HCT116 (cell line): ENCODE results near the gene FIBP. TPM values are rescaled to one million over a fixed set of nuclear protein-coding genes. Genes with fewer than 3 reads are reported as not detected.

Experiments
- ATAC-seq: fragments of 200-7000 bp; cut with Tn5 transposase; 2 replicates; pipeline ENCODE4 v1.9.1; 2020; ENCODE audit warnings: mild to moderate bottlenecking, moderate library complexity
- BruUV-seq: library from RNA; stranded (reverse); fragments of 400-500 nt; replicated peaks from 2 replicates; lab custom pipeline; 2021; lab: Mats Ljungman, UMichigan
- CTCF ChIA-PET: fragments of 300-600 bp; sonication (Branson Sonifier 250); formaldehyde crosslinking; loops from one replicate; lab custom pipeline; 2021; ENCODE audit warnings: antibody characterized with exemption; lab: Charles Lee
- POLR2A ChIA-PET: fragments of 300-600, 350-600 bp; sonication (Branson Sonifier 250); formaldehyde crosslinking; loops from one replicate; lab custom pipeline; 2021; ENCODE audit warnings: antibody characterized with exemption; lab: Charles Lee
- RAD21 ChIA-PET, 2 experiments: fragments of 300-600 bp; sonication (Branson Sonifier 250); formaldehyde crosslinking; loops; one replicate each; lab custom pipeline; 2023; ENCODE audit warnings: low total read pairs in 2 of 2; ENCODE audit not compliant: uncharacterized antibody in 2 of 2, unreplicated experiment in 2 of 2, low non-redundant PET in 1 of 2; lab: Charles Lee
- DNase-seq: peaks from one replicate; pipeline ENCODE4 v3.0.0-alpha.2; 2010; ENCODE audit warnings: low read depth, low spot score
- H2AFZ ChIP-seq: fragments of 200-600 bp; shearing (Covaris generic), sonication (generic); 2 replicates; pipeline ENCODE4 v1.6.1; 2017; ENCODE audit warnings: low read depth, mixed run types, mixed read lengths, antibody characterized with exemption, low read length; ENCODE audit not compliant: poor library complexity, severe bottlenecking
- H3K27ac ChIP-seq: 2 replicates; pipeline ENCODE4 v1.5.1; 2012; ENCODE audit warnings: low read depth, low read length
- H3K27me3 ChIP-seq: fragments of 200-600 bp; sonication (generic); 2 replicates; pipeline ENCODE4 v1.6.1; 2016; ENCODE audit warnings: mixed run types, low read length, mixed read lengths; ENCODE audit not compliant: insufficient read depth
- H3K36me3 ChIP-seq, 2 experiments: fragments of 200-500 bp in 1 of 2; fragments of 200-600 bp in 1 of 2; sonication (Bioruptor generic) in 1 of 2; sonication (generic) in 1 of 2; 2 replicates each; pipeline versions ENCODE4 v1.5.1 to v1.6.1; 2014 to 2016; ENCODE audit warnings: low read length in 2 of 2, inconsistent platforms in 1 of 2, mixed read lengths in 1 of 2, mixed run types in 1 of 2; ENCODE audit not compliant: insufficient read depth in 2 of 2, control insufficient read depth in 1 of 2
- H3K4me1 ChIP-seq, 2 experiments: fragments of 200-600 bp in 1 of 2; sonication (generic) in 1 of 2; 2 replicates each; pipeline versions ENCODE4 v1.5.1 to v1.6.1; 2012 to 2017; ENCODE audit warnings: low read length in 2 of 2, inconsistent platforms in 1 of 2, mild to moderate bottlenecking in 1 of 2, mixed read lengths in 1 of 2, mixed run types in 1 of 2, moderate library complexity in 1 of 2; ENCODE audit not compliant: insufficient read depth in 2 of 2, control insufficient read depth in 1 of 2
- H3K4me2 ChIP-seq: fragments of 200-600 bp; sonication (generic); 2 replicates; pipeline ENCODE4 v1.6.1; 2017; ENCODE audit warnings: mixed run types, low read length, mixed read lengths
- H3K4me3 ChIP-seq, 2 experiments: fragments of 200-600 bp in 1 of 2; sonication (generic) in 1 of 2; replicated peaks in 1 of 2; 2 replicates each; pipeline ENCODE4 v1.5.1; 2011 to 2016; ENCODE audit warnings: low read length in 2 of 2, control low read depth in 1 of 2, low read depth in 1 of 2, mild to moderate bottlenecking in 1 of 2, mixed read lengths in 1 of 2, mixed run types in 1 of 2
- H3K79me2 ChIP-seq: fragments of 200-600 bp; sonication (generic); 2 replicates; pipeline ENCODE4 v1.6.1; 2017; ENCODE audit warnings: mild to moderate bottlenecking, mixed run types, low read length, moderate library complexity, mixed read lengths; ENCODE audit not compliant: insufficient read depth
- H3K9ac ChIP-seq: fragments of 200-600 bp; sonication (generic); 2 replicates; pipeline ENCODE4 v1.6.1; 2016; ENCODE audit warnings: low read length, mixed read lengths
- H3K9me2 ChIP-seq: fragments of 200-600 bp; sonication (generic), shearing (Covaris generic); 2 replicates; pipeline ENCODE4 v1.6.1; 2017; ENCODE audit warnings: mixed run types, mild to moderate bottlenecking, moderate library complexity; ENCODE audit not compliant: insufficient read depth
- H3K9me3 ChIP-seq, 2 experiments: fragments of 200-500 bp in 1 of 2; fragments of 200-600 bp in 1 of 2; sonication (Bioruptor generic) in 1 of 2; sonication (generic) in 1 of 2; 2 replicates each; pipeline ENCODE4 v1.6.1; 2014 to 2017; ENCODE audit warnings: low read length in 2 of 2, mixed read lengths in 2 of 2, inconsistent platforms in 1 of 2, low read depth in 1 of 2, mild to moderate bottlenecking in 1 of 2, mixed run types in 1 of 2, moderate library complexity in 1 of 2; ENCODE audit not compliant: control insufficient read depth in 1 of 2, insufficient read depth in 1 of 2
- H4K20me1 ChIP-seq: fragments of 200-600 bp; sonication (generic), shearing (Covaris generic); 2 replicates; pipeline ENCODE4 v1.6.1; 2017; ENCODE audit warnings: mixed run types, mild to moderate bottlenecking, moderate library complexity; ENCODE audit not compliant: insufficient read depth
- CBX3 ChIP-seq: IDR thresholded peaks from 2 replicates; pipeline ENCODE4 v1.6.1; 2012; ENCODE audit warnings: low read depth
- CEBPB ChIP-seq: IDR thresholded peaks from 2 replicates; pipeline ENCODE4 v1.6.1; 2012; ENCODE audit warnings: low read depth
- CTCF ChIP-seq, 3 experiments: fragments of 200-600 bp in 1 of 3; sonication (generic) in 1 of 3; IDR thresholded peaks in 2 of 3; conservative IDR thresholded peaks in 1 of 3; 2 replicates each; pipeline ENCODE4 v1.5.1; 2012 to 2017; ENCODE audit warnings: low read depth in 2 of 3, low read length in 2 of 3, antibody characterized with exemption in 1 of 3, borderline replicate concordance in 1 of 3, control low read depth in 1 of 3, mild to moderate bottlenecking in 1 of 3, mixed read lengths in 1 of 3, mixed run types in 1 of 3, moderate library complexity in 1 of 3; ENCODE audit not compliant: insufficient read depth in 1 of 3
- EGR1 ChIP-seq: IDR thresholded peaks from 2 replicates; pipeline ENCODE4 v1.6.1; 2012; ENCODE audit warnings: low read depth
- ELF1 ChIP-seq: IDR thresholded peaks from 2 replicates; pipeline ENCODE4 v1.6.1; 2012; ENCODE audit warnings: low read depth, borderline replicate concordance
- FOSL1 ChIP-seq: IDR thresholded peaks from 2 replicates; pipeline ENCODE4 v1.6.1; 2012; ENCODE audit warnings: low read depth
- POLR2A ChIP-seq: IDR thresholded peaks from 2 replicates; pipeline ENCODE4 v1.7.0; 2011; ENCODE audit warnings: borderline replicate concordance; ENCODE audit not compliant: insufficient read depth, insufficient read length; ENCODE audit errors: extremely low read depth
- POLR2AphosphoS5 ChIP-seq: IDR thresholded peaks from 2 replicates; pipeline ENCODE4 v1.6.1; 2011; ENCODE audit warnings: mild to moderate bottlenecking, low read depth, low read length, moderate library complexity
- RAD21 ChIP-seq: IDR thresholded peaks from 2 replicates; pipeline ENCODE4 v1.6.1; 2012; ENCODE audit warnings: low read depth, mild to moderate bottlenecking
- SIN3A ChIP-seq: IDR thresholded peaks from 2 replicates; pipeline ENCODE4 v1.6.1; 2012; ENCODE audit warnings: low read depth
- SP1 ChIP-seq: IDR thresholded peaks from 2 replicates; pipeline ENCODE4 v1.6.1; 2012; ENCODE audit warnings: low read depth
- SRF ChIP-seq: IDR thresholded peaks from 2 replicates; pipeline ENCODE4 v1.6.1; 2012; ENCODE audit warnings: low read depth
- YY1 ChIP-seq: IDR thresholded peaks from 2 replicates; pipeline ENCODE4 v1.6.1; 2011; ENCODE audit warnings: low read length, low read depth, moderate library complexity, mild to moderate bottlenecking; ENCODE audit not compliant: insufficient replicate concordance; ENCODE audit errors: extremely low read depth
- ZBTB33 ChIP-seq: IDR thresholded peaks from 2 replicates; pipeline ENCODE4 v1.6.1; 2011; ENCODE audit warnings: mild to moderate bottlenecking, low read length, moderate library complexity; ENCODE audit not compliant: insufficient replicate concordance; ENCODE audit errors: extremely low read depth
- ZFX ChIP-seq: fragments of 450-650 bp; IDR thresholded peaks from 2 replicates; pipeline ENCODE4 v1.6.1; 2017
- ZNF274 ChIP-seq: fragments of 200-500 bp; sonication (Bioruptor generic); IDR thresholded peaks from 2 replicates; pipeline ENCODE4 v1.6.1; 2014; ENCODE audit warnings: mild to moderate bottlenecking, low read depth, low read length, inconsistent platforms
- intact Hi-C: fragments of 100-400 bp; cut with micrococcal nuclease; formaldehyde crosslinking; loops from 2 replicates; pipeline ENCODE4 v1.10.0; 2022
- total RNA-seq: library from RNA; stranded (reverse); gene quantifications from one replicate; pipeline ENCODE4 v1.2.1, GENCODE V29; 2021; ENCODE audit not compliant: unreplicated experiment
- TF ChIP-seq, protein P1 (sequence below): IDR thresholded peaks from 2 replicates; pipeline ENCODE4 v1.6.1; 2012

The FIBP gene
- total RNA-seq, 1 experiment from 2014 or later, result 96.0 TPM

GRCh38 chr11:65925397-65925796 lies 37.1 kb upstream of the FIBP start:
- POLR2A ChIA-PET, result no interaction called here

More at GRCh38 chr11:65925397-65925796, 37.1 kb upstream of the FIBP start:
- Histone ChIP-seq H3K9me2 (no peaks in the 10 kb centered on the region), H3K9me3 (no peaks in the 10 kb centered on the region), H4K20me1 (no peaks in the 10 kb centered on the region), H3K36me3 (peaks cover 5 to 20% of the 10 kb centered on the region in 2 experiments; a peak in 3 of 4 replicates), H3K4me3 (no peak overlapping the region), H3K27me3 (no peaks in the 10 kb centered on the region), H3K27ac (no peak overlapping the region), H2AFZ (no peak overlapping the region), H3K9ac (no peak overlapping the region), H3K4me1 (peaks cover 5 to 6% of the 10 kb centered on the region in 2 experiments; a peak in 3 of 4 replicates), H3K4me2 (no peak overlapping the region), H3K79me2 (peaks cover 7% of the 10 kb centered on the region; the same call in 1 of the 2 replicates)
- no peak for TF ChIP-seq CBX3
- TF ChIP-seq CEBPB, result no peak
- no peak for TF ChIP-seq SIN3A
- TF ChIP-seq SP1, result no peak
- TF ChIP-seq EGR1, result no peak
- TF ChIP-seq ZNF274, result no peak
- TF ChIP-seq, protein P1, sequence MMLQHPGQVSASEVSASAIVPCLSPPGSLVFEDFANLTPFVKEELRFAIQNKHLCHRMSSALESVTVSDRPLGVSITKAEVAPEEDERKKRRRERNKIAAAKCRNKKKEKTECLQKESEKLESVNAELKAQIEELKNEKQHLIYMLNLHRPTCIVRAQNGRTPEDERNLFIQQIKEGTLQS, result no peak
- TF ChIP-seq YY1, result no peak
- no peak for TF ChIP-seq FOSL1
- TF ChIP-seq ZBTB33, result no peak
- TF ChIP-seq POLR2A, result no peak
- TF ChIP-seq SRF, result no peak
- TF ChIP-seq POLR2AphosphoS5, result no peak
- no peak for TF ChIP-seq ELF1
- TF ChIP-seq CTCF (IDR thresholded peaks at IDR 0.05 in 2 of 3, conservative IDR thresholded peaks at IDR 0.05 in 1 of 3; ENCODE audit: borderline replicate concordance in 1 of 3, insufficient read depth in 1 of 3, low read depth in 2 of 3, low read length in 2 of 3), result no peak
- no peak for TF ChIP-seq ZFX
- TF ChIP-seq RAD21, result no peak
- BruUV-seq, result no TSS peak
- ChIA-PET CTCF (no interaction called here), RAD21 (no interaction called here)
- ATAC-seq (no peak), DNase-seq (no peak)
- intact Hi-C loops, result no loop called here
